Left ventricle myocardium inferior (tissue), 1 donor: Measurements from ENCODE around the gene CSF2RB. TPM values are rescaled to one million over a fixed set of nuclear protein-coding genes. Genes with fewer than 3 reads are reported as not detected.

Experiments
- DNase-seq: peaks from one replicate; pipeline ENCODE4 v3.0.0-alpha.2; 2020
- H3K27ac ChIP-seq: fragments of 200-600 bp; replicated peaks from 2 replicates; pipeline ENCODE4 v1.8.0; 2021
- H3K27me3 ChIP-seq: fragments of 200-600 bp; 2 replicates; pipeline ENCODE4 v1.8.0; 2021; ENCODE audit warnings: low read depth
- H3K36me3 ChIP-seq: fragments of 200-600 bp; 2 replicates; pipeline ENCODE4 v1.8.0; 2021
- H3K4me1 ChIP-seq: fragments of 200-600 bp; 2 replicates; pipeline ENCODE4 v1.8.0; 2021
- H3K4me3 ChIP-seq: fragments of 200-600 bp; 2 replicates; pipeline ENCODE4 v1.8.0; 2021; ENCODE audit warnings: mild to moderate bottlenecking, moderate library complexity
- H3K9me3 ChIP-seq: fragments of 200-600 bp; replicated peaks from 2 replicates; pipeline ENCODE4 v1.8.0; 2021
- intact Hi-C: fragments of 100-400 bp; cut with micrococcal nuclease; formaldehyde crosslinking; loops from one replicate; pipeline ENCODE4 v1.11.0; 2022
- total RNA-seq: library from RNA; stranded (reverse); fragmentation: NEBNext Ultra II Directional; extraction: Animal tissue kit (Norgen Biotek cat#: 25700); gene quantifications from one replicate; pipeline ENCODE4 v1.2.1, GENCODE V29; 2021
- TF ChIP-seq, protein P1 (sequence below): fragments of 200-600 bp; IDR thresholded peaks from 2 replicates; pipeline ENCODE4 v1.8.0; 2021; ENCODE audit warnings: antibody characterized with exemption, mild to moderate bottlenecking, borderline replicate concordance
- donor health status: DM: no; HTN: yes; CAD: no; lungs with severe emphysema.

Gene CSF2RB
- total RNA-seq, 1 donor from 2014 or later: 2.8 TPM

DNA sequence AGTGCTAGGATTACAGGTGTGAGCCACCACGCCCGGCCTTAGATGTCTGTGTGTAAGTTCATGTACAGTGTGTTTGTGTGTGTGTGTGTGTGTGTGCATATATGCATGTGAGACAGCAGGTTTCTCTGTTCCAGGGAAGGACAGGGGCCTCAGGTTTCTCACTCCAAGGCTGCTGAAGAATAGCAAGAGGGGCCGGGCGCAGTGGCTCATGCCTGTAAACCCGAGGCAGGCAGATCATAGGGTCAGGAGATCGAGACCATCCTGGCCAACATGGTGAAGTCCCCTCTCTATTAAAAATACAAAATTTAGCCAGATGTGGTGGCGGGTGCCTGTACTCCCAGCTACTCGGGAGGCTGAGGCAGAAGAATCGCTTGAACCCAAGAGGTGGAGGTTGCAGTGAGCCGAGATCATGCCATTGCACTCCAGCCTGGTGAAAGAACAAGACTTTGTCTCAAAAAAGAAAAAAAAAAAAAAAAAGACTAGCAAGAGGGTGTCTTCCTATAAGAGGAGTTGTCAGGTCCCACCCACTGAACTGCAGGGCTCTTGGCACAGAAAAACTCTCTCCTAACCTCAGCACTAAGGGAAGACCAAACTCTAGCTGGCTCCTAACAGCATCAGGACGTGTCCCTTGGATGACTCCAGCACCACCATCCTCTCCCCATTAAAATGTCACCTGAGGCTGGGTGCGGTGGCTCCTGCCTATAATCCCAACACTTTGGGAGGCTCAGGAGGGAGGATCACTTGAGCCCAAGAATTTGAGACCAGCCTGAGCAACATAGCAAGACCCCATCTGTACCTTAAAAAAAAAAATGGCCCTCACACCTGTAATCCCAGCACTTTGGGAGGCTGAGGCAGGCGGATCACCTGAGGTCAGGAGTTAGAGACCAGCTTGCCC is 65.8 kb downstream of the CSF2RB start:
- intact Hi-C loops: no loop called here
- Histone ChIP-seq H3K27ac (no peak overlapping the region), H3K4me3 (no peak overlapping the region), H3K9me3 (no peaks in the 10 kb centered on the region), H3K27me3 (peaks cover 29% of the 10 kb centered on the region), H3K4me1 (peaks cover 10% of the 10 kb centered on the region), H3K36me3 (no peaks in the 10 kb centered on the region)
- no peak for DNase-seq
- TF ChIP-seq, protein P1, sequence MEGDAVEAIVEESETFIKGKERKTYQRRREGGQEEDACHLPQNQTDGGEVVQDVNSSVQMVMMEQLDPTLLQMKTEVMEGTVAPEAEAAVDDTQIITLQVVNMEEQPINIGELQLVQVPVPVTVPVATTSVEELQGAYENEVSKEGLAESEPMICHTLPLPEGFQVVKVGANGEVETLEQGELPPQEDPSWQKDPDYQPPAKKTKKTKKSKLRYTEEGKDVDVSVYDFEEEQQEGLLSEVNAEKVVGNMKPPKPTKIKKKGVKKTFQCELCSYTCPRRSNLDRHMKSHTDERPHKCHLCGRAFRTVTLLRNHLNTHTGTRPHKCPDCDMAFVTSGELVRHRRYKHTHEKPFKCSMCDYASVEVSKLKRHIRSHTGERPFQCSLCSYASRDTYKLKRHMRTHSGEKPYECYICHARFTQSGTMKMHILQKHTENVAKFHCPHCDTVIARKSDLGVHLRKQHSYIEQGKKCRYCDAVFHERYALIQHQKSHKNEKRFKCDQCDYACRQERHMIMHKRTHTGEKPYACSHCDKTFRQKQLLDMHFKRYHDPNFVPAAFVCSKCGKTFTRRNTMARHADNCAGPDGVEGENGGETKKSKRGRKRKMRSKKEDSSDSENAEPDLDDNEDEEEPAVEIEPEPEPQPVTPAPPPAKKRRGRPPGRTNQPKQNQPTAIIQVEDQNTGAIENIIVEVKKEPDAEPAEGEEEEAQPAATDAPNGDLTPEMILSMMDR: no peak

DNA sequence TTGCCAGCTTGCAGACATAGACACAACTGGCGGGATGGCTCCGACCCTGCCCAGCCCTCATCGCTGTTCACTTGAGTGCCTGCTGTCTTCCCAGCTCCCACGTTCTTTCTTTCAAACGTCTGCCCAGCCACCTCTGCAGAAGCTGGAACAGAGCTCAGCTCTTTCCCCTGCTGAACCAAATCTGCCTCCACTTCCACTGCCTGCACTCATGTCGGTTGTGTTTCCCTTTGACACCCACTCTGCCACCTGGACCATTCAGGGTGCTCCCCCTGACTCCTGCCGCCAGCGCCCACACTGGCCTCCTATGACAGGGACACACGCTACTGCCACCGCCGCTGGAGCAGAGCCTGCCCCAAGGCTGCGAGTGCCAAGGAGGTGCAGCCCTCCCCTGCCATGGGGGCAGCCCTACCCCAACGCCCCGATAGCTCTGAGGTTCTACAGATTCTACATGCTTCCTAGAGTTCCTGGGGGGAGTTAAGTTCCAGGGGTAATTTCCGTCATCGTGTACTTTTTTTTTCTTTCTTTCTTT is 67.9 kb downstream of the CSF2RB start:
- intact Hi-C loops: no loop called here
- H3K9me3 ChIP-seq: peaks cover 13% of the 10 kb centered on the region
- peaks cover 33% of the 10 kb centered on the region for H3K27me3 ChIP-seq
- TF ChIP-seq, protein P1: no peak
- no peaks in the 10 kb centered on the region for H3K36me3 ChIP-seq
- peaks cover 10% of the 10 kb centered on the region for H3K4me1 ChIP-seq
- no peak overlapping the region for H3K4me3 ChIP-seq
- no peak overlapping the region for H3K27ac ChIP-seq
- DNase-seq: no peak

DNA sequence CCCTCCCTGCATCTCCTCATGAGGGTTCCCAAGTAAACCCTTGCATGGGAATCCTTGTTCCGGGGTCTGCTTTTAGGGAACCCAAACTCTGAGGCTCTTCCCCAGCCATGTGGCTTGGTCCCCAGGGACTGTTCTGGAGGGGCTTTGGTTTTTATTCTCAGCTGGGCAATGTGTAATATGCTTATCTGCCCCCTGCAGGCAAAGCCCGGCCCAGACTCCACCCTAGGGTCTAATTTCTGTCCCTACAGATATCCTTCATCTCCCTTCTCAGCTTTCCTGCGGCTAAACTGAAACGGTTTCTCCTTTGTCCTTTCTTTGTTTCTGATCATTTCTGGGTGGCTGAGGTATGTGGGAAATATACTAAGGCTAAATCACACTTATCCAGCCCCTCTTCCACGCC is 68.7 kb downstream of the CSF2RB start:
- H3K9me3 ChIP-seq: peaks cover 19% of the 10 kb centered on the region
- H3K4me3 ChIP-seq: no peak overlapping the region
- intact Hi-C loops: no loop called here
- peaks cover 10% of the 10 kb centered on the region for H3K4me1 ChIP-seq
- TF ChIP-seq, protein P1: no peak
- H3K27ac ChIP-seq: no peak overlapping the region
- H3K27me3 ChIP-seq: peaks cover 33% of the 10 kb centered on the region
- no peak for DNase-seq
- no peaks in the 10 kb centered on the region for H3K36me3 ChIP-seq

GRCh38 chr22:36985211-36985889 is 71.9 kb downstream of the CSF2RB start:
- H3K27me3 ChIP-seq: peaks cover 58% of the 10 kb centered on the region
- TF ChIP-seq, protein P1: no peak
- no peaks in the 10 kb centered on the region for H3K36me3 ChIP-seq
- no peaks in the 10 kb centered on the region for H3K4me1 ChIP-seq
- intact Hi-C loops: no loop called here
- H3K4me3 ChIP-seq: no peak overlapping the region
- H3K9me3 ChIP-seq: peaks cover 19% of the 10 kb centered on the region
- H3K27ac ChIP-seq: no peak overlapping the region
- DNase-seq: no peak

DNA sequence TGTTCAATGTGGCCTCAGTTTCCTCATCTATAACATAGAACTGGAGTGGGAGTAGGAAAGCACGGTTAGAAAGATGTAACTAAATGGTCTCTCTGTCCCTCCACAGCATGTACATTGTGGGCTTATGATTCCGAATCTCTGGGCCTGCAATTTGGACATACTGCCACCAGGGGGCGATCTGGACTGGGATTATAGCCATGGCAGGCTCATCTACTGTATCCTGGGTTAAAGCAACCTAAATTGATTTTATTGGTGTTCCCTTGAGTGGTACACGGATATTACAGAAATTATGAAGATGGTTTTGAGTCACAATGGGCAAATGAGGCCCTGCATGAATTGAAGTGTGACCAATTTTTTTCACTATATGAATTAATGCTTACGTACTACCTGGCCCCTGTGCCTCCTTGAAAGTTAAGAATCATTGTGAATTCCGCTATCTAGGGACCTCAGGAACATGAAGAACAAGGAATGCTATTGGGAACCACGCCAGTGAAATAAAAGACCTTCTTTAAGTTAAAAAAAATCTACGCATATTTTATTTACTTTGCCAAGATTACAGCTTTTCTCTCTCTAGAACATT is 72.9 kb downstream of the CSF2RB start:
- Histone ChIP-seq H3K9me3 (peaks cover 19% of the 10 kb centered on the region), H3K36me3 (no peaks in the 10 kb centered on the region), H3K27ac (no peak overlapping the region), H3K4me1 (no peaks in the 10 kb centered on the region), H3K27me3 (peaks cover 67% of the 10 kb centered on the region), H3K4me3 (no peak overlapping the region)
- intact Hi-C loops: no loop called here
- no peak for DNase-seq
- TF ChIP-seq, protein P1: peak; percentile 48
